ENCODE measurements around the gene RNF208. TPM values are rescaled to one million over a fixed set of nuclear protein-coding genes. Genes with fewer than 3 reads are reported as not detected.
A peak's percentile ranks its signal among the peaks of the same experiment; 100 is the strongest.

The RNF208 gene
- total and polyA plus RNA-seq, 9 of the 15 experiments (the other 6 are each of a cell fraction or from before 2014, with no cell fraction given): 0.15 to 6.9 (median 0.50) TPM; not detected in 2

GRCh38 chr9:137200311-137201204, 21.5 kb downstream of the RNF208 start, which contains the start of gene TPRN (continued):
- TF ChIP-seq SP2 (IDR thresholded peaks at IDR 0.05; ENCODE audit: extremely low read depth, low read depth, low read length, poor library complexity, severe bottlenecking) (peak; percentile 86), CREM (IDR thresholded peaks at IDR 0.05; ENCODE audit: low read depth) (peak; percentile 28; the same call in 1 of the 2 replicates), RNF2 (IDR thresholded peaks at IDR 0.05) (peak; percentile 62; the same call in 1 of the 2 replicates), CHD2 (IDR thresholded peaks at IDR 0.05; ENCODE audit: low read depth, low read length) (peak; percentile 84), USF1 (CRISPR knock-in tag; IDR thresholded peaks at IDR 0.05) (peak; percentile 69), TBL1XR1 (IDR thresholded peaks at IDR 0.05; ENCODE audit: low read length in 2 of 2) (no peak), ZKSCAN3 (CRISPR knock-in tag; IDR thresholded peaks at IDR 0.05) (no peak), HNRNPL (IDR thresholded peaks at IDR 0.05; ENCODE audit: low read depth, low read length) (0 out of 2 replicates have a peak, but pooled peaks have one; percentile 19), E2F6 (IDR thresholded peaks at IDR 0.05; ENCODE audit: borderline replicate concordance in 1 of 2, extremely low read depth in 1 of 2, insufficient read depth in 1 of 2, insufficient read length in 1 of 2, low read depth in 1 of 2, low read length in 1 of 2, poor library complexity in 1 of 2, severe bottlenecking in 1 of 2) (peak; percentile 46 to 88), NR2C2 (CRISPR knock-in tag; IDR thresholded peaks at IDR 0.05) (no peak), NR2C2 (tag; IDR thresholded peaks at IDR 0.05) (peak; percentile 49; the same call in 1 of the 2 replicates), PML (IDR thresholded peaks at IDR 0.05; ENCODE audit: low read length) (peak; percentile 45; the same call in 1 of the 2 replicates), HOXB6 (CRISPR knock-in tag; IDR thresholded peaks at IDR 0.05; ENCODE audit: borderline replicate concordance) (no peak), E2F8 (IDR thresholded peaks at IDR 0.05; ENCODE audit: low read depth, partially characterized antibody) (peak; percentile 66), RBFOX2 (IDR thresholded peaks at IDR 0.05; ENCODE audit: low read depth, low read length) (peak; percentile 93), ZNF785 (CRISPR knock-in tag; IDR thresholded peaks at IDR 0.05) (no peak), ZNF57 (CRISPR knock-in tag; IDR thresholded peaks at IDR 0.05) (no peak), ZNF583 (CRISPR knock-in tag; IDR thresholded peaks at IDR 0.05) (0 out of 2 replicates have a peak, but pooled peaks have one; percentile 34), SMAD1 (IDR thresholded peaks at IDR 0.05; ENCODE audit: low read depth, low read length, partially characterized antibody) (peak; percentile 60), ILF3 (IDR thresholded peaks at IDR 0.05; ENCODE audit: borderline replicate concordance) (0 out of 2 replicates have a peak, but pooled peaks have one; percentile 47), SMARCA4 (IDR thresholded peaks at IDR 0.05) (peak; percentile 22; the same call in 1 of the 2 replicates)
- TF ChIP-seq, protein P1, sequence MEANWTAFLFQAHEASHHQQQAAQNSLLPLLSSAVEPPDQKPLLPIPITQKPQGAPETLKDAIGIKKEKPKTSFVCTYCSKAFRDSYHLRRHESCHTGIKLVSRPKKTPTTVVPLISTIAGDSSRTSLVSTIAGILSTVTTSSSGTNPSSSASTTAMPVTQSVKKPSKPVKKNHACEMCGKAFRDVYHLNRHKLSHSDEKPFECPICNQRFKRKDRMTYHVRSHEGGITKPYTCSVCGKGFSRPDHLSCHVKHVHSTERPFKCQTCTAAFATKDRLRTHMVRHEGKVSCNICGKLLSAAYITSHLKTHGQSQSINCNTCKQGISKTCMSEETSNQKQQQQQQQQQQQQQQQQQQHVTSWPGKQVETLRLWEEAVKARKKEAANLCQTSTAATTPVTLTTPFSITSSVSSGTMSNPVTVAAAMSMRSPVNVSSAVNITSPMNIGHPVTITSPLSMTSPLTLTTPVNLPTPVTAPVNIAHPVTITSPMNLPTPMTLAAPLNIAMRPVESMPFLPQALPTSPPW (CRISPR knock-in tag; IDR thresholded peaks at IDR 0.05): peak; percentile 59; the same call in 1 of the 2 replicates

Measured in K562 (cell line).